SKM-1 treated with dmso at 0.1 percent for 144 hours (cell line): Measurements from ENCODE around the gene SNX22.
A peak's percentile ranks its signal among the peaks of the same experiment; 100 is the strongest.
"Not testable (repeated sequence)": the region's sequence is repeated elsewhere in the genome, so short reads cannot be mapped to it uniquely, and the experiment has no call there.

Experiments used
- DNase-seq: peaks from one replicate; lab custom pipeline; 2025; ENCODE audit not compliant: unreplicated experiment; lab: John Stamatoyannopoulos, UW

SNX22 gene

GRCh38 chr15:64151727-64152506, at the start of gene SNX22:
TSS of gene SNX22 (plus strand) at chr15:64151731. CDS start at chr15:64151776, 45 bp downstream.
- no peak for DNase-seq

- no peak for DNase-seq
Observed at GRCh38 chr15:64102497-64102896, 49.0 kb upstream of the SNX22 start.

GRCh38 chr15:64105113-64105704, 46.3 kb upstream of the SNX22 start:
- DNase-seq: peak; percentile 20

GRCh38 chr15:64107337-64107736, 44.2 kb upstream of the SNX22 start:
- no peak for DNase-seq

- not testable (repeated sequence) for DNase-seq
Observed at GRCh38 chr15:64110108-64110701, 41.3 kb upstream of the SNX22 start.

- no peak for DNase-seq
Observed at GRCh38 chr15:64110950-64111678, 40.4 kb upstream of the SNX22 start.

GRCh38 chr15:64111679-64112050, 39.9 kb upstream of the SNX22 start:
- no peak for DNase-seq

- DNase-seq: no peak
Observed at GRCh38 chr15:64112073-64112772, 39.3 kb upstream of the SNX22 start.

- DNase-seq: peak; percentile 10
Observed at GRCh38 chr15:64112904-64113303, 38.6 kb upstream of the SNX22 start.

GRCh38 chr15:64117759-64118487, 33.6 kb upstream of the SNX22 start:
- no peak for DNase-seq

GRCh38 chr15:64120322-64120721, 31.2 kb upstream of the SNX22 start:
- DNase-seq: not testable (repeated sequence)

- DNase-seq: no peak
Observed at GRCh38 chr15:64121614-64122013, 29.9 kb upstream of the SNX22 start.

GRCh38 chr15:64122444-64122843, 29.1 kb upstream of the SNX22 start:
- DNase-seq: no peak

- DNase-seq: no peak
Observed at GRCh38 chr15:64122936-64123351, 28.6 kb upstream of the SNX22 start.

GRCh38 chr15:64125978-64126377, 25.6 kb upstream of the SNX22 start:
- DNase-seq: no peak

- no peak for DNase-seq
Observed at GRCh38 chr15:64127521-64128270, 23.8 kb upstream of the SNX22 start.

- DNase-seq: no peak
Observed at GRCh38 chr15:64130159-64130558, 21.4 kb upstream of the SNX22 start.

GRCh38 chr15:64131547-64131946, 20.0 kb upstream of the SNX22 start:
- no peak for DNase-seq

- DNase-seq: no peak
Observed at GRCh38 chr15:64132217-64132616, 19.3 kb upstream of the SNX22 start.
